ENCODE results near the gene WBP2NL.

- no peak for TF ChIP-seq POLR2AphosphoS5 (IDR thresholded peaks at IDR 0.05; ENCODE audit: low read depth, low read length)
- TF ChIP-seq SIN3A (IDR thresholded peaks at IDR 0.05; ENCODE audit: borderline replicate concordance, insufficient read depth, low read length): no peak
- no peak for TF ChIP-seq REST (IDR thresholded peaks at IDR 0.05; ENCODE audit: insufficient read depth in 1 of 2, low read depth in 2 of 2, low read length in 2 of 2)
- TF ChIP-seq TAF1 (IDR thresholded peaks at IDR 0.05; ENCODE audit: borderline replicate concordance, insufficient read depth, low read length): no peak
Measured at GRCh38 chr22:42039271-42039670, 40.7 kb downstream of the WBP2NL start.

All from PFSK-1 (cell line).